NT2/D1 (cell line): ENCODE results near the gene DAZ4.
"Not testable (repeated sequence)": the region's sequence is repeated elsewhere in the genome, so short reads cannot be mapped to it uniquely, and the experiment has no call there.

Experiments
- DNase-seq: peaks from one replicate; pipeline ENCODE4 v3.0.0-alpha.2; 2011; ENCODE audit warnings: low read depth, low spot score
- H3K27me3 ChIP-seq: 2 replicates; pipeline ENCODE4 v1.6.0; 2011; ENCODE audit warnings: mild to moderate bottlenecking; ENCODE audit not compliant: insufficient read length, insufficient read depth
- H3K36me3 ChIP-seq: 2 replicates; pipeline ENCODE4 v1.6.1; 2011; ENCODE audit warnings: mild to moderate bottlenecking, low read length, mixed read lengths; ENCODE audit not compliant: insufficient read depth, insufficient read length
- H3K4me1 ChIP-seq: 2 replicates; pipeline ENCODE4 v1.5.1; 2011; ENCODE audit not compliant: insufficient read depth, insufficient read length
- H3K4me3 ChIP-seq: 2 replicates; pipeline ENCODE4 v1.5.1; 2011; ENCODE audit warnings: low read depth; ENCODE audit not compliant: insufficient read length
- H3K9ac ChIP-seq: 2 replicates; pipeline ENCODE4 v1.6.0; 2011; ENCODE audit warnings: low read depth; ENCODE audit not compliant: insufficient read length
- H3K9me3 ChIP-seq: 2 replicates; pipeline ENCODE4 v1.5.1; 2011; ENCODE audit warnings: mild to moderate bottlenecking, low read length; ENCODE audit not compliant: insufficient read depth

DAZ4 gene

GRCh38 chrY:24833619-24834018 is at the start of gene DAZ4:
Gene DAZ4 (plus strand): TSS chrY:24833919. CDS start chrY:24834127, 208 bp downstream.
- not testable (repeated sequence) for H3K27me3 ChIP-seq, H3K9ac ChIP-seq, H3K36me3 ChIP-seq, H3K9me3 ChIP-seq, H3K4me1 ChIP-seq, DNase-seq, H3K4me3 ChIP-seq

- H3K9ac ChIP-seq, H3K27me3 ChIP-seq, H3K9me3 ChIP-seq, H3K4me1 ChIP-seq, DNase-seq, H3K4me3 ChIP-seq, H3K36me3 ChIP-seq: not testable (repeated sequence)
Measured at GRCh38 chrY:24813293-24813692, 20.4 kb upstream of the DAZ4 start, which contains the start of gene DAZ3. Gene DAZ3 (minus strand): TSS chrY:24813393. CDS start chrY:24813185, 208 bp downstream.

GRCh38 chrY:24821836-24822235 is 11.9 kb upstream of the DAZ4 start:
- H3K4me3 ChIP-seq: not testable (repeated sequence)

GRCh38 chrY:24824184-24824879 is 9.4 kb upstream of the DAZ4 start:
- not testable (repeated sequence) for H3K9ac ChIP-seq, H3K27me3 ChIP-seq, H3K9me3 ChIP-seq, H3K4me3 ChIP-seq, H3K36me3 ChIP-seq, H3K4me1 ChIP-seq, DNase-seq

More at GRCh38 chrY:24821836-24822235, 11.9 kb upstream of the DAZ4 start:
- H3K9ac ChIP-seq, H3K36me3 ChIP-seq, H3K4me1 ChIP-seq, H3K27me3 ChIP-seq, DNase-seq, H3K9me3 ChIP-seq: not testable (repeated sequence)

GRCh38 chrY:24825069-24825468 is 8.7 kb upstream of the DAZ4 start:
- H3K4me1 ChIP-seq, H3K36me3 ChIP-seq, H3K9ac ChIP-seq, H3K27me3 ChIP-seq, H3K9me3 ChIP-seq, H3K4me3 ChIP-seq, DNase-seq: not testable (repeated sequence)
